HCT116 (cell line): ENCODE results near the gene WDR76. TPM values are rescaled to one million over a fixed set of nuclear protein-coding genes. Genes with fewer than 3 reads are reported as not detected.
"Not testable (repeated sequence)": the region's sequence is repeated elsewhere in the genome, so short reads cannot be mapped to it uniquely, and the experiment has no call there.

ENCODE experiments used
- ATAC-seq: fragments of 200-7000 bp; cut with Tn5 transposase; 2 replicates; pipeline ENCODE4 v1.9.1; 2020; ENCODE audit warnings: mild to moderate bottlenecking, moderate library complexity
- BruUV-seq: library from RNA; stranded (reverse); fragments of 400-500 nt; replicated peaks from 2 replicates; lab custom pipeline; 2021; lab: Mats Ljungman, UMichigan
- CTCF ChIA-PET: fragments of 300-600 bp; sonication (Branson Sonifier 250); formaldehyde crosslinking; loops from one replicate; lab custom pipeline; 2021; ENCODE audit warnings: antibody characterized with exemption; lab: Charles Lee
- POLR2A ChIA-PET: fragments of 300-600, 350-600 bp; sonication (Branson Sonifier 250); formaldehyde crosslinking; loops from one replicate; lab custom pipeline; 2021; ENCODE audit warnings: antibody characterized with exemption; lab: Charles Lee
- RAD21 ChIA-PET, 2 experiments: fragments of 300-600 bp; sonication (Branson Sonifier 250); formaldehyde crosslinking; loops; one replicate each; lab custom pipeline; 2023; ENCODE audit warnings: low total read pairs in 2 of 2; ENCODE audit not compliant: uncharacterized antibody in 2 of 2, unreplicated experiment in 2 of 2, low non-redundant PET in 1 of 2; lab: Charles Lee
- DNase-seq: peaks from one replicate; pipeline ENCODE4 v3.0.0-alpha.2; 2010; ENCODE audit warnings: low read depth, low spot score
- H2AFZ ChIP-seq: fragments of 200-600 bp; shearing (Covaris generic), sonication (generic); 2 replicates; pipeline ENCODE4 v1.6.1; 2017; ENCODE audit warnings: low read depth, mixed run types, mixed read lengths, antibody characterized with exemption, low read length; ENCODE audit not compliant: poor library complexity, severe bottlenecking
- H3K27ac ChIP-seq: 2 replicates; pipeline ENCODE4 v1.5.1; 2012; ENCODE audit warnings: low read depth, low read length
- H3K27me3 ChIP-seq: fragments of 200-600 bp; sonication (generic); 2 replicates; pipeline ENCODE4 v1.6.1; 2016; ENCODE audit warnings: mixed run types, low read length, mixed read lengths; ENCODE audit not compliant: insufficient read depth
- H3K36me3 ChIP-seq, 2 experiments: fragments of 200-500 bp in 1 of 2; fragments of 200-600 bp in 1 of 2; sonication (Bioruptor generic) in 1 of 2; sonication (generic) in 1 of 2; 2 replicates each; pipeline versions ENCODE4 v1.5.1 to v1.6.1; 2014 to 2016; ENCODE audit warnings: low read length in 2 of 2, inconsistent platforms in 1 of 2, mixed read lengths in 1 of 2, mixed run types in 1 of 2; ENCODE audit not compliant: insufficient read depth in 2 of 2, control insufficient read depth in 1 of 2
- H3K4me1 ChIP-seq, 2 experiments: fragments of 200-600 bp in 1 of 2; sonication (generic) in 1 of 2; 2 replicates each; pipeline versions ENCODE4 v1.5.1 to v1.6.1; 2012 to 2017; ENCODE audit warnings: low read length in 2 of 2, inconsistent platforms in 1 of 2, mild to moderate bottlenecking in 1 of 2, mixed read lengths in 1 of 2, mixed run types in 1 of 2, moderate library complexity in 1 of 2; ENCODE audit not compliant: insufficient read depth in 2 of 2, control insufficient read depth in 1 of 2
- H3K4me2 ChIP-seq: fragments of 200-600 bp; sonication (generic); 2 replicates; pipeline ENCODE4 v1.6.1; 2017; ENCODE audit warnings: mixed run types, low read length, mixed read lengths
- H3K4me3 ChIP-seq, 2 experiments: fragments of 200-600 bp in 1 of 2; sonication (generic) in 1 of 2; replicated peaks in 1 of 2; 2 replicates each; pipeline ENCODE4 v1.5.1; 2011 to 2016; ENCODE audit warnings: low read length in 2 of 2, control low read depth in 1 of 2, low read depth in 1 of 2, mild to moderate bottlenecking in 1 of 2, mixed read lengths in 1 of 2, mixed run types in 1 of 2
- H3K79me2 ChIP-seq: fragments of 200-600 bp; sonication (generic); 2 replicates; pipeline ENCODE4 v1.6.1; 2017; ENCODE audit warnings: mild to moderate bottlenecking, mixed run types, low read length, moderate library complexity, mixed read lengths; ENCODE audit not compliant: insufficient read depth
- H3K9ac ChIP-seq: fragments of 200-600 bp; sonication (generic); 2 replicates; pipeline ENCODE4 v1.6.1; 2016; ENCODE audit warnings: low read length, mixed read lengths
- H3K9me2 ChIP-seq: fragments of 200-600 bp; sonication (generic), shearing (Covaris generic); 2 replicates; pipeline ENCODE4 v1.6.1; 2017; ENCODE audit warnings: mixed run types, mild to moderate bottlenecking, moderate library complexity; ENCODE audit not compliant: insufficient read depth
- H3K9me3 ChIP-seq, 2 experiments: fragments of 200-500 bp in 1 of 2; fragments of 200-600 bp in 1 of 2; sonication (Bioruptor generic) in 1 of 2; sonication (generic) in 1 of 2; 2 replicates each; pipeline ENCODE4 v1.6.1; 2014 to 2017; ENCODE audit warnings: low read length in 2 of 2, mixed read lengths in 2 of 2, inconsistent platforms in 1 of 2, low read depth in 1 of 2, mild to moderate bottlenecking in 1 of 2, mixed run types in 1 of 2, moderate library complexity in 1 of 2; ENCODE audit not compliant: control insufficient read depth in 1 of 2, insufficient read depth in 1 of 2
- H4K20me1 ChIP-seq: fragments of 200-600 bp; sonication (generic), shearing (Covaris generic); 2 replicates; pipeline ENCODE4 v1.6.1; 2017; ENCODE audit warnings: mixed run types, mild to moderate bottlenecking, moderate library complexity; ENCODE audit not compliant: insufficient read depth
- EGR1 ChIP-seq: IDR thresholded peaks from 2 replicates; pipeline ENCODE4 v1.6.1; 2012; ENCODE audit warnings: low read depth
- MAX ChIP-seq: IDR thresholded peaks from 2 replicates; pipeline ENCODE4 v1.6.1; 2012
- POLR2A ChIP-seq: IDR thresholded peaks from 2 replicates; pipeline ENCODE4 v1.7.0; 2011; ENCODE audit warnings: borderline replicate concordance; ENCODE audit not compliant: insufficient read depth, insufficient read length; ENCODE audit errors: extremely low read depth
- POLR2AphosphoS5 ChIP-seq: IDR thresholded peaks from 2 replicates; pipeline ENCODE4 v1.6.1; 2011; ENCODE audit warnings: mild to moderate bottlenecking, low read depth, low read length, moderate library complexity
- RAD21 ChIP-seq: IDR thresholded peaks from 2 replicates; pipeline ENCODE4 v1.6.1; 2012; ENCODE audit warnings: low read depth, mild to moderate bottlenecking
- SRF ChIP-seq: IDR thresholded peaks from 2 replicates; pipeline ENCODE4 v1.6.1; 2012; ENCODE audit warnings: low read depth
- YY1 ChIP-seq: IDR thresholded peaks from 2 replicates; pipeline ENCODE4 v1.6.1; 2011; ENCODE audit warnings: low read length, low read depth, moderate library complexity, mild to moderate bottlenecking; ENCODE audit not compliant: insufficient replicate concordance; ENCODE audit errors: extremely low read depth
- intact Hi-C: fragments of 100-400 bp; cut with micrococcal nuclease; formaldehyde crosslinking; loops from 2 replicates; pipeline ENCODE4 v1.10.0; 2022
- total RNA-seq: library from RNA; stranded (reverse); gene quantifications from one replicate; pipeline ENCODE4 v1.2.1, GENCODE V29; 2021; ENCODE audit not compliant: unreplicated experiment

Gene WDR76
- total RNA-seq, 1 experiment from 2014 or later = 33.0 TPM

- TF ChIP-seq MAX = no peak
- TF ChIP-seq EGR1 = no peak
- TF ChIP-seq RAD21 = no peak
- TF ChIP-seq SRF = no peak
Measured at GRCh38 chr15:43799945-43800285, 26.9 kb upstream of the WDR76 start, which contains the start of gene SERINC4 (continued).

GRCh38 chr15:43800286-43801141, 26.3 kb upstream of the WDR76 start, which contains the start of gene HYPK:
HYPK (plus strand) TSS chr15:43800599; CDS start chr15:43800623, 24 bp downstream.
- CTCF ChIA-PET = interaction anchor here (1.1 to 1.6 kb wide), 2 partner anchors 23 to 25 kb away, joined by 3 to 6 read pairs; partner anchors contain the start of gene ELL3
- peaks cover 6 to 23% of the 10 kb centered on the region in 2 experiments; a peak in 3 of 4 replicates for H3K4me1 ChIP-seq
- intact Hi-C loops = no loop called here
- POLR2A ChIA-PET = interaction anchor here (0.9 to 1.6 kb wide), 3 partner anchors 9 to 24 kb away, joined by 3 to 7 read pairs (median 4); partner anchors contain the start of genes ELL3, MFAP1 and SERF2
- ATAC-seq (peak; percentile 89), DNase-seq (peak; percentile 57)
- H3K36me3 ChIP-seq = peaks cover 28 to 35% of the 10 kb centered on the region in 2 experiments
- H3K9me3 ChIP-seq = no peaks in the 10 kb centered on the region
- H3K9me2 ChIP-seq = no peaks in the 10 kb centered on the region
- BruUV-seq = TSS peak; percentile 35
- peak within 1 kb of the TSS; percentile 82 for H3K9ac ChIP-seq
- TF ChIP-seq YY1 (peak; percentile 89), POLR2AphosphoS5 (peak; percentile 87), POLR2A (peak; percentile 71), SRF (no peak)
- H3K4me3 ChIP-seq = peak within 1 kb of the TSS; percentile 92 to 99
- RAD21 ChIA-PET = interaction anchor here in 1 of 2 experiments (0.6 kb wide), 1 partner anchor 736 kb away, joined by 4 read pairs; the partner anchor contains the start of gene EIF3J
- H3K27me3 ChIP-seq = no peaks in the 10 kb centered on the region
- H3K27ac ChIP-seq = peak within 1 kb of the TSS; percentile 76
- no peak within 1 kb of the TSS for H2AFZ ChIP-seq
- peaks cover 21% of the 10 kb centered on the region for H3K79me2 ChIP-seq
- peak within 1 kb of the TSS; percentile 90 for H3K4me2 ChIP-seq
- no peaks in the 10 kb centered on the region for H4K20me1 ChIP-seq

GRCh38 chr15:43802676-43803075, 24.1 kb upstream of the WDR76 start:
- ATAC-seq, DNase-seq, RAD21 ChIA-PET, BruUV-seq, H3K9ac ChIP-seq, CTCF ChIA-PET, H4K20me1 ChIP-seq, H3K27me3 ChIP-seq, H3K27ac ChIP-seq, H2AFZ ChIP-seq, H3K9me3 ChIP-seq, H3K9me2 ChIP-seq, H3K4me2 ChIP-seq, H3K4me3 ChIP-seq, intact Hi-C loops: not testable (repeated sequence)
- Histone ChIP-seq H3K79me2 (peaks cover 18% of the 10 kb centered on the region), H3K4me1 (peaks cover 6 to 23% of the 10 kb centered on the region in 2 experiments; a peak in 3 of 4 replicates), H3K36me3 (peaks cover 31 to 33% of the 10 kb centered on the region in 2 experiments)
- POLR2A ChIA-PET = interaction anchor here (0.6 to 1.2 kb wide), 2 partner anchors 9 to 622 kb away, joined by 3 read pairs; no protein-coding TSS in a partner anchor
